A673 (cell line): ENCODE measurements around the gene AMDHD2. TPM values are rescaled to one million over a fixed set of nuclear protein-coding genes. Genes with fewer than 3 reads are reported as not detected.

Experiments
- Bru-seq: library from RNA; stranded (reverse); fragments of 400-500 nt; gene quantifications from one replicate; lab custom pipeline; 2021; lab: Mats Ljungman, UMichigan
- BruChase-seq, 2 experiments: library from RNA; stranded (reverse); fragments of 400-500 nt; gene quantifications; one replicate each; lab custom pipeline; 2021; lab: Mats Ljungman, UMichigan
- BruUV-seq: library from RNA; stranded (reverse); fragments of 400-500 nt; replicated peaks from 2 replicates; lab custom pipeline; 2021; lab: Mats Ljungman, UMichigan
- CTCF ChIA-PET: fragments of 300-600 bp; sonication (Branson Sonifier 250); formaldehyde crosslinking; loops from one replicate; lab custom pipeline; 2022; ENCODE audit warnings: antibody characterized with exemption; lab: Charles Lee
- POLR2A ChIA-PET: fragments of 300-600 bp; sonication (Branson Sonifier 250); formaldehyde crosslinking; loops from one replicate; lab custom pipeline; 2022; ENCODE audit warnings: antibody characterized with exemption; ENCODE audit not compliant: low non-redundant PET; lab: Charles Lee
- DNase-seq: peaks from one replicate; pipeline ENCODE4 v3.0.0-alpha.2; 2015; ENCODE audit warnings: low spot score
- H3K27ac ChIP-seq: fragments of 200-600 bp; sonication (generic); 2 replicates; pipeline ENCODE4 v1.5.1; 2016; ENCODE audit warnings: mixed run types, low read depth, mild to moderate bottlenecking, mixed read lengths, antibody characterized with exemption, low read length; ENCODE audit not compliant: poor library complexity, severe bottlenecking
- H3K27me3 ChIP-seq: fragments of 200-600 bp; sonication (generic); replicated peaks from 2 replicates; pipeline ENCODE4 v1.6.1; 2017; ENCODE audit warnings: mixed run types, low read depth, mild to moderate bottlenecking, mixed read lengths, antibody characterized with exemption, low read length; ENCODE audit not compliant: insufficient read depth, poor library complexity
- H3K36me3 ChIP-seq: fragments of 200-600 bp; sonication (generic); 2 replicates; pipeline ENCODE4 v1.6.1; 2016; ENCODE audit warnings: mixed run types, mild to moderate bottlenecking, mixed read lengths, antibody characterized with exemption, low read length; ENCODE audit not compliant: insufficient read depth, poor library complexity, severe bottlenecking
- H3K4me1 ChIP-seq: fragments of 200-600 bp; sonication (generic); 2 replicates; pipeline ENCODE4 v1.6.1; 2017; ENCODE audit warnings: mixed run types, mild to moderate bottlenecking, mixed read lengths, antibody characterized with exemption, low read length; ENCODE audit not compliant: insufficient read depth, poor library complexity, severe bottlenecking
- H3K4me3 ChIP-seq: fragments of 200-600 bp; sonication (generic); 2 replicates; pipeline ENCODE4 v1.5.1; 2016; ENCODE audit warnings: low read depth, mixed run types, mild to moderate bottlenecking, mixed read lengths, low read length; ENCODE audit not compliant: poor library complexity, severe bottlenecking
- H3K9me3 ChIP-seq: fragments of 200-600 bp; sonication (generic); 2 replicates; pipeline ENCODE4 v1.6.1; 2016; ENCODE audit warnings: mixed run types, low read depth, mild to moderate bottlenecking, mixed read lengths, antibody characterized with exemption, low read length; ENCODE audit not compliant: poor library complexity, severe bottlenecking
- EZH2 ChIP-seq: fragments of 200-600 bp; sonication (generic); IDR thresholded peaks from 2 replicates; pipeline ENCODE4 v1.6.1; 2017; ENCODE audit warnings: borderline replicate concordance, low read depth, mild to moderate bottlenecking, mixed read lengths, antibody characterized with exemption, low read length; ENCODE audit not compliant: poor library complexity, severe bottlenecking
- intact Hi-C: fragments of 100-400 bp; cut with micrococcal nuclease; formaldehyde crosslinking; loops from one replicate; pipeline ENCODE4 v1.10.0; 2022; ENCODE audit not compliant: unreplicated experiment
- long read RNA-seq: library from polyadenylated mRNA; stranded (forward); transcript quantifications from one replicate; pipeline ENCODE4 v2.0.0, GENCODE V29; 2022
- total RNA-seq: library from RNA; stranded (reverse); gene quantifications from 2 replicates; pipeline ENCODE4 v1.2.3, GENCODE V29; 2021
- TF ChIP-seq, protein P1 (sequence below): fragments of 300-800, 200-600 bp; sonication (generic); conservative IDR thresholded peaks from 2 replicates; pipeline ENCODE4 v1.5.1; 2017; ENCODE audit warnings: low read depth, mild to moderate bottlenecking, antibody characterized with exemption, low read length, moderate library complexity, mixed read lengths

The AMDHD2 gene, protein sequence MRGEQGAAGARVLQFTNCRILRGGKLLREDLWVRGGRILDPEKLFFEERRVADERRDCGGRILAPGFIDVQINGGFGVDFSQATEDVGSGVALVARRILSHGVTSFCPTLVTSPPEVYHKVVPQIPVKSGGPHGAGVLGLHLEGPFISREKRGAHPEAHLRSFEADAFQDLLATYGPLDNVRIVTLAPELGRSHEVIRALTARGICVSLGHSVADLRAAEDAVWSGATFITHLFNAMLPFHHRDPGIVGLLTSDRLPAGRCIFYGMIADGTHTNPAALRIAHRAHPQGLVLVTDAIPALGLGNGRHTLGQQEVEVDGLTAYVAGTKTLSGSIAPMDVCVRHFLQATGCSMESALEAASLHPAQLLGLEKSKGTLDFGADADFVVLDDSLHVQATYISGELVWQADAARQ
- total RNA-seq (52.2 and 53.3 TPM in 2 replicates), Bru-seq, nascent RNA (percentile 56 among the genes with signal in this experiment), BruChase-seq, experiment 1, labeled RNA remaining after a 2-hour chase (percentile 70 among the genes with signal in this experiment), BruChase-seq, experiment 2, labeled RNA remaining after a 6-hour chase (percentile 76 among the genes with signal in this experiment)
- long read RNA-seq, transcript AMDHD2-202 (10 exons, 3,273 nt) = minor isoform, 7 of 64 reads
- long read RNA-seq, transcript AMDHD2-219 (10 exons, 2,890 nt) = minor isoform, 6 of 64 reads
- long read RNA-seq, transcript AMDHD2-201 (11 exons, 1,459 nt) = major isoform, 19 of 64 reads
- long read RNA-seq, partial matches to known transcripts = 5 of 64 reads
- long read RNA-seq, other reads (novel, unspliced or antisense) = 26 of 64 reads

DNA sequence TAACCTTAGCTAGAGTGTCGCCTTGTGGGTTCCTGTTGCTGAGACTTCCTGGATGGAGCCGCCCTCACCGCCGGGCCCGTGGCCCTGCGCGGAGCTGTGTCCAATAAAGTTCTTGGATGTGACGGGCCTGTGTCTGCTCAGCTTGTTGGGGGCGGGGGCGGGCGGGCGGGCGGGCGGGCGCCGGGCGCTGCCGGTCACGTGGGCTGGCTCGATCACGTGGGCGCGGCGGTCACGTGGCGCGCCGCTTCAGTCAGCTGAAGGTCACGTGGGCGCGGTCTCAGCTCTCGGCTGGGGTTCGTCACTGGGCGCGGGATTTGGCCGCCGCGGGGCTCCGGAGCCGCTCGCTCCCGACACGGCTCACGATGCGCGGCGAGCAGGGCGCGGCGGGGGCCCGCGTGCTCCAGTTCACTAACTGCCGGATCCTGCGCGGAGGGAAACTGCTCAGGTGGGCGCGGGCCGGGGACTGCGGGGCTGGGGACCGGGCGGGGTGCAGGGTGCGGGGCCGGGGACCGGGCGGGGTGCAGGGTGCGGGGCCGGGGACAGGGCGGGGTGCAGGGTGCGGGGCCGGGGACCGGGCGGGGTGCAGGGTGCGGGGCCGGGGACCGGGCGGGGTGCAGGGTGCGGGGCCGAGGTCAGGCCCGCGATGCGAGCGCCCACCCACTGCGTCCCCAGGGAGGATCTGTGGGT, at the start of gene AMDHD2:
AMDHD2 (plus strand) TSS at position 275 of the 687 bp plus-strand sequence; CDS start at position 363, 88 bp downstream.
- Histone ChIP-seq H3K4me1 (peaks cover 12% of the 10 kb centered on the region), H3K36me3 (peaks cover 11% of the 10 kb centered on the region), H3K9me3 (no peaks in the 10 kb centered on the region), H3K27ac (peak within 1 kb of the TSS; percentile 77), H3K4me3 (peak within 1 kb of the TSS; percentile 65), H3K27me3 (no peaks in the 10 kb centered on the region)
- POLR2A ChIA-PET = interaction anchor here (0.6 kb wide), 2 partner anchors 24 to 368 kb away, joined by 3 to 26 read pairs; no protein-coding TSS in a partner anchor
- peak; percentile 94 for DNase-seq
- TF ChIP-seq EZH2 = no peak
- TF ChIP-seq, protein P1, sequence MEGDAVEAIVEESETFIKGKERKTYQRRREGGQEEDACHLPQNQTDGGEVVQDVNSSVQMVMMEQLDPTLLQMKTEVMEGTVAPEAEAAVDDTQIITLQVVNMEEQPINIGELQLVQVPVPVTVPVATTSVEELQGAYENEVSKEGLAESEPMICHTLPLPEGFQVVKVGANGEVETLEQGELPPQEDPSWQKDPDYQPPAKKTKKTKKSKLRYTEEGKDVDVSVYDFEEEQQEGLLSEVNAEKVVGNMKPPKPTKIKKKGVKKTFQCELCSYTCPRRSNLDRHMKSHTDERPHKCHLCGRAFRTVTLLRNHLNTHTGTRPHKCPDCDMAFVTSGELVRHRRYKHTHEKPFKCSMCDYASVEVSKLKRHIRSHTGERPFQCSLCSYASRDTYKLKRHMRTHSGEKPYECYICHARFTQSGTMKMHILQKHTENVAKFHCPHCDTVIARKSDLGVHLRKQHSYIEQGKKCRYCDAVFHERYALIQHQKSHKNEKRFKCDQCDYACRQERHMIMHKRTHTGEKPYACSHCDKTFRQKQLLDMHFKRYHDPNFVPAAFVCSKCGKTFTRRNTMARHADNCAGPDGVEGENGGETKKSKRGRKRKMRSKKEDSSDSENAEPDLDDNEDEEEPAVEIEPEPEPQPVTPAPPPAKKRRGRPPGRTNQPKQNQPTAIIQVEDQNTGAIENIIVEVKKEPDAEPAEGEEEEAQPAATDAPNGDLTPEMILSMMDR = no peak
- no TSS peak for BruUV-seq
- intact Hi-C loops = no loop called here
- CTCF ChIA-PET = interaction anchor here (1.0 kb wide), 1 partner anchor 18 kb away, joined by 4 read pairs; no protein-coding TSS in a partner anchor

DNA sequence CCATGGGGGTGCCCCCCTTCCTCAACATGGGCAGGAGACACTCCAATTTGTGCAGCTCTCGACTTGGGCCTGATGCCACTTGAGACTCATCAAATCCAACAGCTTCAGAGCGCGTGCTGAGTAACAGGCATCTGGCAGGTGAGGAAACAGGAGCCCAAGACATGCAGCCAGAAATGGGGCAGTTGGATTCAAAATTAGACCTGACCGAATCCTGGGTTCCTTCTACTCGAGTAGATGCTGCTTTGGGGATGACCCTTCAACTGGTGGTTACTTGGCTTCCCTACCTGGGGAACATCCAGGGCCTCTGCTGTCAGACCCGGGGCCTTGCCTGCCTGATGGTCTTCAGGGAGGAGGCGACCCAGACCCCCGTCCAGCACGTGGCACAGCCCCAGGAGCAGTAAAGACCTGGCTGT, 49.6 kb upstream of the AMDHD2 start:
- no peaks in the 10 kb centered on the region for H3K27me3 ChIP-seq
- TF ChIP-seq, protein P1 = no peak
- no peak for TF ChIP-seq EZH2
- peak; percentile 54 for DNase-seq
- peaks cover 63% of the 10 kb centered on the region for H3K4me1 ChIP-seq
- intact Hi-C loops = no loop called here
- H3K9me3 ChIP-seq = no peaks in the 10 kb centered on the region
- no TSS peak for BruUV-seq
- H3K4me3 ChIP-seq = peak overlapping the region; percentile 46
- POLR2A ChIA-PET = interaction anchor here (0.6 kb wide), 1 partner anchor 212 kb away, joined by 6 read pairs; the partner anchor contains the start of gene KCTD5
- H3K27ac ChIP-seq = peak overlapping the region; percentile 97
- H3K36me3 ChIP-seq = no peaks in the 10 kb centered on the region
- CTCF ChIA-PET = interaction anchor here (1.1 kb wide), 1 partner anchor 31 kb away, joined by 7 read pairs; no protein-coding TSS in a partner anchor
